GM19452 (cell line): ENCODE measurements around the gene CALML3.

Source experiments
- ATAC-seq: cut with Tn5 transposase; IDR thresholded peaks from one replicate; pipeline ENCODE4 v1.9.1; 2021; ENCODE audit not compliant: unreplicated experiment

The CALML3 gene

DNA sequence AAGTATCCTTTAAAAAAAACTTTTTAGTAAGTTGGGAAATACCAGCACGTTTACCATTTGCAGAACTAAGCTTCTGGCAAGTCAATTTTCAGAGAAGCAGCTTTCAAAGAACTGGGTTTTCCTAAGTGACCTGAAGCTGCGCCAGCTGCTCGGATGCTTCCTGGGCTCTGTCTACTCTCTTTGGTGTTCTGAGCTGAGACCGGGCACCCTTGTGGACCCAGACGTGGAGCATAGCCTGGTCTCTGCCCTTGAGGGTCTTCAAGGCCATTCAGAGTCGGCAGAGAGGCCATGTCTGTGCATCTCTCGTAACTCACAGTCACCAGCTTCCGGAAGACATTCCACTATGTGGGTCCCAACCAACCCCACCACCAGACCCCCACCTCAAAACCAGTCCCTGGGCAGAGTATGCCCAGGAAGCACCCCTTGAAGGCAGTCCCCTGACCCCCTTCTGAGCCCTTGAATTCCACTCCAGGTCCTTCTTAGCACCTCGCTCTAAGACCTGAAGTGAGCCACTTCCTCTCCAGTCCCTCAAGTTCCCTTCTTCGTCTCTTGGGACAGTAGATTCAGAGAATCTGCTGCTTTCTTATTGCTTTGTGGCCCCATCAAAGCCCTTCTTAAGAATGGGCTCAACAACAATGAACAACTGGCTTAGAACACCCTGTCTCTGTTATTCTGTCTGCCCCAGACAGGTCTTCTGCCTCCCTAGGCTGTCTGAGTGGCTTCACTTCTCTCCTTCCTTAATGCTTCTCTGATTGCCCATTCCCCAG lies 33.9 kb upstream of the CALML3 start:
- ATAC-seq, result no peak

DNA sequence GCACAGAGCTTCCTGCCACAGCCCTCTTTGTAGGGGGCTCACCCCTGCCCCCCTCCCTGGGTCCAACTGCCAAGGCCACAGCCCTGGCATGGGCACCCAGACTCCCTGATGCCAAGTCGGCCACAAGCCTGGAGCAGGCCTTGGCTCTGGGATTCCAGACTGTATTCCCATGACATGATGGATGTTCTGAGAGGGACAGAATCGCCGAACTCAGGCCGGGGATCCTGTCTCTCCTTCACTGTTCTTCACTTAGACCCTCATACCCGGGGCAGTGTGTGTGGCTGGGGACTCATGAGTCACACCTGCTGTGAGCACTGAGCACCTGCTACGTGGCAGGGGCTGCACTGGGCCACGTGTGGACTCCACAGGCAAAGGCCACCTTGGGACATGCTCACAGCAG lies 33.3 kb upstream of the CALML3 start:
- ATAC-seq, result no peak

- no peak for ATAC-seq
These were observed 32.4 kb upstream of the CALML3 start for GRCh38 chr10:5492322-5492855.

DNA sequence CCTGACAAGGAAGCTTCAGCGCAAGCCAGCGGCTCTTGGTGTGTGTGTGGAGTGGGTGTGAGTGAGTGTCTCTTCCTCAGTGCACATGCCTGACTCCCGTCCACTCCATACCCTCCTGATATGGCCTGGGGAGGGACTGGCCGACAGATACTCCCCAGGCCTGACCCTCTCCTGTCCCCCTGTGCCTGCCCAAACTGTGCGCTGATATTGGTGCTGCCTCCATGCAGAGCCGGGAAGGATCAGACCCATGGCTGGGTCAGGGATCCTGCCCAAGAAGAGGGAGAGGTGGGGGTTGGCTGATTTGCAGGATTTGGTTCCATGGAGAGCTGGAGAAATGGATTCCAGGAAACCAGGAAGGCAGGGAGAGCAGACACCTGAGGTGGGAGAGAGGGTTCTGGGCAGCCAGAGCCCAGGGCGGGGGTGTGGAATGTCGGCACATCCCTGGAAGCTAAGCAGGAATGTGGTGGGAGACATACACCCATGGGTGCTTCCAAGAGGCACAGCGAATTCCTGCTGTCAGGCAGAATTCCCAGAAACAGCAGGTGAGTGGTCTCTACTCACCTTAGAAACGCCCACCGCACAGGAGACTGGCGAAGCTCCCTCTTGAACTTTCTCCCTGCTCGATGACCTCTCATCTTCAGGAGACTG lies 31.7 kb upstream of the CALML3 start:
- no peak for ATAC-seq

GRCh38 chr10:5493691-5494090 lies 31.1 kb upstream of the CALML3 start:
- no peak for ATAC-seq

DNA sequence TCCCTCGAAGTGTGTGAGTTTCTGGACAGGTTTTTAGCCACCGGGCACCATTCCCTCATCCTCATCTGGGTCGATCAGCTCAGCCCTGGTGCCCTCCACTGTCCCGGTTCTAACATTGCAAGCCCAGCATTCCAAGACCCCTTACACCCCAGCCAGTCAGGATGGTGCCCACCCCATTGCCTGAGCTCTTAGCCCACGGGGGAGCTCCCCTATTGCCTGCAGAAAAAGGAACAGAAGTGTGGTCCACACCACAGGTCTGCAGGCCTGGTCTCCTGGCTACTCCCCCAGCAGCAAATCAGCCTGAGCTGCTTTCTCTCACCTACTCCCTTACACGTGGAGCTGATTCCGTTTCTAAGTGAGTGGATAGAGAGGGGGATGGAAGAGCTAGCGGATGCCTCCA lies 30.1 kb upstream of the CALML3 start:
- no peak for ATAC-seq

- ATAC-seq, result no peak
These were observed 28.2 kb upstream of the CALML3 start for GRCh38 chr10:5496261-5497250.

GRCh38 chr10:5497289-5497688 lies 27.5 kb upstream of the CALML3 start:
- ATAC-seq, result no peak

DNA sequence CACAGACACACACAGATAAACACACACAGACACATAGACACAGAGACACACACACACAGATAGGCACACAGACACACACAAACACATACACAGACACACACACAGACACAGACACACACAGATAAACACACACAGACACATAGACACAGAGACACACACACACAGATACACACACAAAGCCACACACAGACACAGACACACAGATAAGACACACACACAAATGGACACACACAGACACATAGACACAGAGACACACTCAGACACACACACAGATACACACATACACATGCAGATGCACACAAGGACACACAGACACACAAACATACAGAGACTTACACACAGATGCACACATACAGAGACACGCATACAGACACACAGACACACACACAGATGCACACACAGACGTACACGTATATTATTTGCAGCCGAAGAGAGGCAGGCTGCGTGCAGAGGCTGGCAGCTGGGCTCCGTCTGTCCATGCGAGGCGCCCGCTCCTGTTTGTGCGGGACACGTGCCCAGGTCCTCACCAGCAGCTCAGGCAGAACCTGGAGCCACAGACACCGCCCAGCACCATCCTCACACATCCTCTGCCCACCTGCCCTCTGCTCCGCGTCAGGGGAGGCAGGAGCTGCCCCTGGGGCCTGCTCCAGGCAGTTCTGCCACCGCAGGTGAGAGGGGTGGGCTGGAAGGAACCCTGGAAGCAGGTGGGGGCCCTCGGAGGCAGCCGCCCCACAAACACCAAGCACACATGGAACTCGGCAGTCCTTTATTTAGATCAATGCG lies 26.6 kb upstream of the CALML3 start:
- no peak for ATAC-seq

DNA sequence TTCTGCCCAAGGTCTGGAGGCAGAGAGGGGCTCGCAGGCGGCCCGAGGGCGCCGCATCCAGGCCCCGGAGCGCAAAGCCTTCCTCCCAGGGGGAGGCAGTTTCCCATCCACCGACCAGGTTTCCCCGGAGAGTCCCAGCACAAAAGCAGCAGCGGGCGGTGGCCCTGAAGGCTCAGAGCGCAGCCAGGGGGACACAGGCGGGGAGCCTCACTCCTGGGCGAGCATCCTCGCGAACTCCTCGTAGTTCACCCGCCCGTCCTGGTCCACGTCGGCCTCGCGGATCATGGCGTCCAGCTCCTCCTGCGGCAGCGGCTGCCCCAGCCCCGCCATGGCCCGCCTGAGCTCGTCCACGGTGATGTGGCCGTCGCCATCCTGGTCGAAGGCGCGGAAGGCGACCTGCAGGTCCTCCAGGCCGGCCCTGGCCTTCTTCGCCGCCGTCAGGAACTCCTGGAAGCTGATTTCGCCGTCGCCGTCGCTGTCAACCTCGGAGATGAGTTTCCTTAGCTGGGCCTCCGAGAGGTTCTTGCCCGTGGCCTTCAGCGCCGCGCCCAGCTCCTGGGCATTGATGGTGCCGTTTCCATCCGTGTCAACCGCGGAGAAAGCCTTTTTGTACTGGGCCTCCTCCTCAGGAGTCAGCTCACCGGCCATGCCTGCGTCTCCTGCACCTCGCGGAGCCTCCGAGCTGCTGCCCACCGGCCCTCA lies 25.8 kb upstream of the CALML3 start:
- ATAC-seq, result no peak

DNA sequence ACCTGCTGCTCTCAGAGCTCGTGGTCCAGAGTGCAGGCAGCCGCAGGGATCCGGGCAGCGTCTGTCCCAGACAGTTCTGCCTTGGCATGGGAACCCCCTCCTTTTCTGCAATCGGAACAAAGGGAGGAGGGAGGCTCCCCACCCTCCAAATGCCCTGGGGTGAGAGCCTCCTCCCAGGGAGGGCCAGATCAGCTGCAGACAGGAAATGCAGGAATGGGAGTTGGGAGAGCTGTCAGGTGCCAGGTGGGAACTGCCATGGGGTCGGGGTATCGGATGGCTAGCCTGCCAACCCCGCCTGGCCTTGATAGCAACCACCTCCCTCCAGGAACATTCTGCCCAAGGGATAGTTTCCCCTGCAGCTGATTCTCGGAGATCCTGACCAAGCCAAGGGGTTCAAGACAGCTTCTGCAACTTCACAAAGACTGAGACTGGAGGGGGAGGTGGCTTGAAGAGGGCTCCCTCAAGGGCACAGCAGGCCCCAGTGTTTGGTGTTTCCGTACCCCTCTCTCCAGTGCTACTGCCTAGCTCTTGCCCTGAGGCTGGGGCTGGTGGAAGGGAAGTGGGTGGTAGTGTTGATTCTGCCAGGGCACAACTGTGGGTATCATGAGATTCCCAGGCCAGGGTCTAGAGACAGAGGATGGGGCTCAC lies 25.1 kb upstream of the CALML3 start, which contains the start of gene CALML5:
Gene CALML5 (minus strand): TSS at position 78 of the 648 bp plus-strand sequence. CDS start 132 bp downstream, outside the sequence.
- no peak for ATAC-seq

DNA sequence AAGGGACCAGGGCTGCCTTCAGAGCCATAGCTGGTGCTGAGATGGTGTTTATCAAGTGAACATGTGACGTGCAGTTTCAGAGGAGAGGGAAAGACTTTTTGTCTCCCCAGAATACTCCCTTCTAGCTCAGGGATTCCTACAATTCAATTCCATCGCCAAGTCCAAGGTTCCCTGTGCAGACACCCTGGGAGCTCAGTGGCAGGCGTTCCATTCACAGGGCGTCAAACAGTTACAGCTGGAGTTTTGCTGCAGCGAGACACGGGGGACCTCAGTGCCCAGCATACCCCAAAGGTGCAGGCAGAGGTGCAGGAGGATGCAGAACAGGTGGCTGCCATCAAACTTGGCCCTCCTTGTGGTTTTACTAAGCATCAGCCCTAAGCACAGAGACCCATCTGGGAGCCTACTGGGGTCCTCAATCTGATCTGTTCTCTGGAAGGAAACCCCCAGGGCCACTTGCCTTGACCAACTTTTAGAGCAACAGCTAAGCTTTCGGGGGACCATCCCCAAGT lies 24.5 kb upstream of the CALML3 start:
- ATAC-seq, result no peak

GRCh38 chr10:5500910-5501309 lies 23.9 kb upstream of the CALML3 start:
- no peak for ATAC-seq

- ATAC-seq, result no peak
These were observed 22.7 kb upstream of the CALML3 start for GRCh38 chr10:5502061-5502521.

DNA sequence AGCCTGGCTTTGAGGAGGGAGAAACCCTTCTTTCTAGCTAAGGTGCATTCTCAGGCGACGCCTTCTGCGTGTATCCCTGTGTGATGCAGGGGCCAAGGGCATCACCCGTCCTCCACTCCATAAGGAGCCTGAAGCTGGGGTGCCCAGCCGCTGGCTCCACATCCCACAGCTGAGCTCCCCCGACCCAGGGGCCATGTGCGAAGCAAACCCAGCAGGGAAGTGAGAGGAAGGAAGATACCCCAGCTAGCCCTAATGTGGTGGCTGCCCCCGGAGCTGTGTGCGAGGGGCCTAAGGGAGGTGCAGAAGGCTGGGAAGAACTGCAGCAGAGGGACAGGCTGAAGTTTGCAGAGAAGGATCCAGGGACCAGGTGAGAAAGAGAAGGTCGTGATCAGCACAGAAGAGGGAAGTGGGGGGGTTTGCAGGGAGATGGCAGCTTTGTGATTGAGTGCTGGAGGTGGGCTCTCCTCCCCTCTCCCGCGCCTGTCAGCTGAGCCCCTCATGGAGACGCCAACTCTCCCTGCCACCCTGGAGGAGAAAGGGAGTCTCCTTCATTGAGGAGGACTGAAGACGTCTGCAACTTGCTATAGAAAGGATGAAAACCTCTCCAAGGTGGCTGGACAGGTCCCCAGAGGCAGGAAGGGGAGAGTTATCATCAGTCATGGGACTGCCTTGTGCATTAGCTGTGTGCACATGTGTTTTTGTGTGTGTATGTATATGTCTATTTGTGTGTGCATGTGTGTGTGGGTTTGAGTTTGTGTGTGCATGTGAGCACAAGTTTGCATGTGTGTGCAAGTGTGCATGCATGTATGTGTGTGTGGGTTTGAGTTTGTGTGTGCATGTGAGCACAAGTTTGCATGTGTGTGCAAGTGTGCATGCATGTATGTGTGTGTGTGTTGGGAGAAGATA lies 21.9 kb upstream of the CALML3 start:
- no peak for ATAC-seq

DNA sequence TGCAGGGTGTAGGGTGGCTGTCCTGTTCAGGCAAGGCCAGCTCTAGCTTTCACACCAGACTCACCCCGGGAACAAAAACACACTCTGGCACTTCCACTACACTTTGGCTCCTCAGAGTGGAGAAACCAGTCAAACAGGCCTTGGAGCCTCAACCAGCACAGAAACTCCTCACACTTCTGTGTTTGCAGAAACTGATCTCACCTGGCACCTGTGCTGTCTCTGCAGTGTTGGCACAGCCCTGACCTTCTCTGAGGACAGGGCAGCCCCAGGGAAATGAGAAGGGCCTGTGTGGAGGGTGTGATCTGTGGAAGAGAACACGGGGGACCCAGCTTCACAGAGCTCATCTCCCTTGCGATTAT lies 21.3 kb upstream of the CALML3 start:
- no peak for ATAC-seq

DNA sequence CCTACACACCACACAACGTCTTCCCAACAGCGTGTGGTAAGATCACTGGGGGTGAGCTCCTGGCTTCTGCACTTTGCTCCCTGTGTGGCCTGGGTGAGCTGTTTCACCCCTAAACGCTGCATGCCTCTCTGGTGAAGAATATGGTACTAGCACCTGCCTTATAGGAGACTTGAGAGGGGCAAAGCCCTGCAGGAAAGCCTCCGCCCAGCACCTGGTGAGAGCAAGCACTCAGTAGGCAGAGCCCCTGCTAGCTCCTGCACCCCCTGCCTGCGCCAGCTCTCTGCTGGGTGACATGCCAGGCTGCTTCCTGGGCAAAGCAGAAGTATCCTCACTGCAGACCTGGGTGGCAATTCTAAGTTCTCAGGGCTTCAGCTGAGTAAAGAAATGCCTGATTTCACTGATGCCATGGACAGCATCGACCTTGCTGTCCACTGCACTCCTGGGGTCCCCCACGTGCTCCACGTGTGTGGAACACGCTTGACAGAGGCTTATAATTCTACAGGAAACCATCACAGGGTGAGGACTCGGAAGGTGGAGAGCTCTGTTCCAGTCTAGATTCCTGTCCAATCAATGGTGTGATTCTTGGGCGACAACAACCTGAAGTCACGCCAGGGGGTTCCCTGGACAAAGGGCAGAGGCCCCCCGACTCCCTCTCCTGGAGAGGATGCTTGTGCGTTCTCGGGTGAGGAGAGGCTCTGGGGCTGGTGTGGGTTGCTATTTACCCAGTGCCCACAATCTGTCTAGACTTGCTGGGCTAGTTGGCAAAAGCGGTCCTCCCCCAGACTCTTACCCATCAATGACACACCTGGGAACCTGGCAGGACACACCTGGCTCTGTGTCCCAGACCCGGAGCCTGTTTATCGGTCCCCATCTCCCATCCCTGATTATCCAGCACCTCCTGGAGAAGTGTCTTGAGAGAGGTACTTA lies 20.4 kb upstream of the CALML3 start:
- no peak for ATAC-seq
